Prostate gland (tissue), 2 donors: ENCODE measurements around the gene MDFIC. TPM values are rescaled to one million over a fixed set of nuclear protein-coding genes. Genes with fewer than 3 reads are reported as not detected.

Experiments used
- DNase-seq: peaks from one replicate; pipeline ENCODE4 v3.0.0-alpha.2; 2019; ENCODE audit warnings: low spot score
- H3K27ac ChIP-seq, 2 donors: fragments of 200-600 bp; sonication (generic); 2 replicates each; pipeline ENCODE4 v1.5.1; 2017 to 2019
- H3K27me3 ChIP-seq: fragments of 200-600 bp; sonication (generic); replicated peaks from 2 replicates; pipeline ENCODE4 v1.5.1; 2019; ENCODE audit not compliant: insufficient read depth
- H3K36me3 ChIP-seq, 2 donors: fragments of 200-600 bp; sonication (generic); 1 replicate in 1 of 2; 2 replicates in 1 of 2; pipeline versions ENCODE4 v1.5.1 to v1.8.1; 2017 to 2019
- H3K4me1 ChIP-seq: fragments of 200-600 bp; sonication (generic); replicated peaks from 2 replicates; pipeline ENCODE4 v1.5.1; 2019
- H3K4me3 ChIP-seq, 2 donors: fragments of 200-600 bp; sonication (generic); 2 replicates each; pipeline ENCODE4 v1.5.1; 2017 to 2019
- H3K9me3 ChIP-seq: fragments of 200-600 bp; sonication (generic); 2 replicates; pipeline ENCODE4 v1.5.1; 2017
- CTCF ChIP-seq, 4 experiments: fragments of 200-600 bp in 2 of 4; fragments of 450-650 bp in 2 of 4; sonication (generic) in 2 of 4; IDR thresholded peaks; 1 replicate in 3 of 4; 2 replicates in 1 of 4; pipeline ENCODE4 v1.5.1; 2016 to 2019; ENCODE audit warnings: antibody characterized with exemption in 4 of 4, mild to moderate bottlenecking in 2 of 4, moderate library complexity in 2 of 4
- POLR2A ChIP-seq: fragments of 450-650 bp; IDR thresholded peaks from one replicate; pipeline ENCODE4 v1.6.1; 2016; ENCODE audit warnings: antibody characterized with exemption, mild to moderate bottlenecking
- POLR2AphosphoS5 ChIP-seq: sonication (generic); formaldehyde crosslinking; IDR thresholded peaks from one replicate; pipeline ENCODE4 v1.6.1; 2017; ENCODE audit warnings: antibody characterized with exemption
- WGBS: methylation state at CpG from one replicate; pipeline ENCODE4 v1.1.5; 2018; 5-methylcytosine and 5-hydroxymethylcytosine counted together
- intact Hi-C: fragments of 100-400 bp; cut with DNase I; formaldehyde crosslinking; loops from one replicate; pipeline ENCODE4 v1.14.2; 2022
- total RNA-seq, 2 donors: library from RNA; depleted of rRNA; stranded (reverse); fragments of >200 nt; gene quantifications; one replicate each; pipeline ENCODE4 v1.1.0, GENCODE V29; 2016

The MDFIC gene
- total RNA-seq, 2 donors from 2014 or later: 17.2 to 24.8 TPM

GRCh38 chr7:115024276-115024675 is 102.4 kb downstream of the MDFIC start:
- intact Hi-C loops: no loop called here
- no peaks in the 10 kb centered on the region for H3K9me3 ChIP-seq
- no peaks in the 10 kb centered on the region for H3K4me1 ChIP-seq
- H3K27me3 ChIP-seq: no peaks in the 10 kb centered on the region
- no peak for DNase-seq
- H3K27ac ChIP-seq: no peak overlapping the region
- 70% methylated on average over 3 of the region's 3 CpGs for WGBS
- no peak for TF ChIP-seq POLR2A
- H3K36me3 ChIP-seq: no peaks in the 10 kb centered on the region
- no peak overlapping the region for H3K4me3 ChIP-seq

DNA sequence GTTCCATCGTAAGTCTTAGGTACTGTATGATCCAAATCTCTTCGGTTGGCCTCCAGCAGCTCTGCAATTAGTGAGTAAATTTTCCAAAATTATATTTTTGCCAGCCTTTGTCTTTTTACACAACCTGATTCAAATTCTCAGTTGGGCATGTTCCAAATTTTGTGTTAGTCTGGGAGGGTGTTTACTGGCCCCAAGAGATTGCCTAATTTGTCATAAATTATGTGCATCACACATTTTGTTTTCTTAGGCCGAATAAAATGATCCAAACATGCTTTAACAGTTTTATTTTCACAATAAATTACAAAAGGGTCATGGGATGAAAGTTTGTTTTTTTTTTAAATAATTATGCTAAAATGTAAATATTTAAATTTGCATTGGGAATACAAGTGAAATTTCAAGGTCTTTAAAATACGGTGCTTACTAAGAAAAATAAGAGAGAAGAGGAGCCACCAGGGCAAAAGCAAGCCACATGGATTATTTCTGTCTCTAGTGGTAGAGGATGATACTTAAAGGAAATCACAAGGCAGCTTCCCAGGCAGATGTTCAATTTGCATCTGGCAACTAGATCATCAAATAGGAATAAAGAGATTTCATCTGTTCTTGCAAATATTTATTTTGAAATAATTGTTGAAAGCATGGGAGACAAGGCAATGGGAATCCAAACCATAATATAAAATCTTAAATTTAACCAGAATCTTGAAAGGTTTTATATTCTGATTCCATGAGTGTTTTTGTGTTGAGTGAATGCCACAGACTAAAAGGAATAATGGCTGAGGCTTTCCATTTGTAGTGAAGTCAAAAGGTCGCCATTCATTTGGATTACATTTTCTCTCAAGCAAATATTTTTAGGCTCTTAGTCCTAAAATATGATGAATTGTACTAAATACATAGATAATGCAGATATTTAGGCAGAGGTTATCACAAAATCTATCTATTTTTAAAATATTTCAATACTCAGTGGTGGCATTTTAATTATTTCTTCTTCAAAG is 111.1 kb downstream of the MDFIC start:
- intact Hi-C loops: no loop called here
- no peaks in the 10 kb centered on the region for H3K36me3 ChIP-seq
- H3K9me3 ChIP-seq: no peaks in the 10 kb centered on the region
- DNase-seq: no peak
- no peak for TF ChIP-seq POLR2A
- no peak for TF ChIP-seq POLR2AphosphoS5
- no peak for TF ChIP-seq CTCF (IDR thresholded peaks at IDR 0.05)
- H3K27me3 ChIP-seq: no peaks in the 10 kb centered on the region
- no peak overlapping the region for H3K4me3 ChIP-seq
- 77% methylated on average over 5 of the region's 5 CpGs for WGBS
- H3K27ac ChIP-seq: no peak overlapping the region
- H3K4me1 ChIP-seq: no peaks in the 10 kb centered on the region

DNA sequence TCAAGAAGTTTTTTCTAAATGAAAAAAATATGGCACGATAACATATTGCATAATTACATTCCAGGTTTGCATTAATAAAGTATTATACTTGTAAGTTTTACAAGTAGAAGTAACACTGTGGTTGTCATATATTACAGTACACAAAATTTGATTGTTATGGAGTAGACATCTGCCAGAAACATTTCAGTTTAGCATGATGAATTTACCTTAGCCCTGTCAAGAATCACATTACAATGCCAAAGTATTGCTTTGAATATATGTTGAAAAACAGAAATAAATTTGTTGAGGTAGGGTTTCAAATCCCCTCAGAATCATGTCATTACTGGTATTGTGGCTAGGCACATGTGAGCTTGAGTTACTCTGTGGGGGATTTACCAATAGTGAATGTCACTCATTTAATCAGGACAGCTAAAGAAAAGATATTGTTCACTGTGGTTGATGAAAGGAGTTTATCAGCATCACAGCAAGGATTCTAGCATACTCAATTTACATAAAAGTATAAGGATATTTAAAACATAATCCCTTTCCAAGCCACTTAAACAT is 112.1 kb downstream of the MDFIC start:
- TF ChIP-seq POLR2AphosphoS5 (no peak), CTCF (IDR thresholded peaks at IDR 0.05) (no peak), POLR2A (no peak)
- WGBS: 85% methylated on average over 1 of the region's 1 CpG
- no peaks in the 10 kb centered on the region for H3K27me3 ChIP-seq
- no peaks in the 10 kb centered on the region for H3K4me1 ChIP-seq
- H3K4me3 ChIP-seq: no peak overlapping the region
- no peaks in the 10 kb centered on the region for H3K36me3 ChIP-seq
- intact Hi-C loops: no loop called here
- no peaks in the 10 kb centered on the region for H3K9me3 ChIP-seq
- no peak for DNase-seq
- H3K27ac ChIP-seq: no peak overlapping the region

DNA sequence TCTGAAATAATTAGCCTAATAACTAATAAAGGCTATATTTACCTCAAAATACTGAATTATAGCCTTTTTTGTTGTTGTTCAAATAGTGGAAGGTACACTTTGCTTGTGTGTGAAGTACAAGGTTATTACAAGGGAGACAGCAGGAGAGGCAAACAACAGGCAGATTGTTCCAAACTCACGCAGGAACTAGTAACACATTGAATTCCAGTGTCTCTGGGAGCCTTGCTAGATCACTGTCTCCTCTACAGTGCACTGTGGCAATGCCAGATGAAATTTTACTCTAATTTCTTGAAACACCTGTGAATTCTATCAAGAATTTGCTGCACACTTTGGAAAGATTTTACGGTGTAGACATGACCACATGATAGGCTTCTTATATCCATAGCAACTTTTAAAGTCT is 112.6 kb downstream of the MDFIC start:
- H3K4me1 ChIP-seq: no peaks in the 10 kb centered on the region
- no peak overlapping the region for H3K27ac ChIP-seq
- intact Hi-C loops: no loop called here
- H3K4me3 ChIP-seq: no peak overlapping the region
- DNase-seq: no peak
- WGBS: 75% methylated on average over 2 of the region's 2 CpGs
- TF ChIP-seq POLR2AphosphoS5 (no peak), CTCF (IDR thresholded peaks at IDR 0.05) (no peak), POLR2A (no peak)
- no peaks in the 10 kb centered on the region for H3K27me3 ChIP-seq
- no peaks in the 10 kb centered on the region for H3K9me3 ChIP-seq
- no peaks in the 10 kb centered on the region for H3K36me3 ChIP-seq

DNA sequence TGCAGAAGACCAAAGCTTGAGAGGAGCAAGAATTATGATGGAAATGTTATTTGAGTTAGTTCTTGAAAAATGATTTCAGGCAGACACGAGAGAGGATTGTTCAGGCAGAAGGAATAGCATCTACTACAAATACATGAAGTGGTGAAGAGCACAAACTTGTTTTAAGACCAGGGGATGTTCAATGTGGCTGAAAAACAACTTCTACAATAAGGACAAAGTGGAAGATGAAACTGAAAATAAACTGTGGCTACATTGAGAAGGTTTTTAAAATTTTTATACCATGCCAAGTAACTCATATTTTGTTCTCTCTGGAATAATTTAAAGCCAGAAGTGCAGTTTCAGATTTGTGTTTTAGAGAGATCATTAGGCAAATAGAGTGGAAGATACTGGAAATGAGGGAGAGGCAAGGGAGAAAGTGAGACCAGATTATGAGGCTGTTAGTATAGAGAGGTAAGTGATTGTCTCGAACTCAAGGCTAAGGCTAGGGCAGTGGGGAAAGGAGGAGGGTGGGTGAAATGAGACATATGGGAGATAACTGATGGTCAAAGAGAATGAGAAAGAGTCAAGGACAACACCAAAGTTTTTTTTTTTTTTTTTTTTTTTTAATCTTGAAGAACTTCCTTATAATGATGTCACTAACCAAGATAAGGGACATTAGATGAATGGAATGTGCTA is 115.4 kb downstream of the MDFIC start:
- 89% methylated on average over 2 of the region's 2 CpGs for WGBS
- intact Hi-C loops: no loop called here

More for the DNA sequence above, 115.4 kb downstream of the MDFIC start:
- TF ChIP-seq POLR2AphosphoS5 (no peak), POLR2A (no peak), CTCF (IDR thresholded peaks at IDR 0.05) (no peak)
- no peak overlapping the region for H3K27ac ChIP-seq
- no peak for DNase-seq
- H3K27me3 ChIP-seq: no peaks in the 10 kb centered on the region
- H3K4me1 ChIP-seq: no peaks in the 10 kb centered on the region
- no peak overlapping the region for H3K4me3 ChIP-seq
- H3K9me3 ChIP-seq: no peaks in the 10 kb centered on the region
- no peaks in the 10 kb centered on the region for H3K36me3 ChIP-seq
